ENCODE measurements around the gene ZNF17.

Gene ZNF17

GRCh38 chr19:57443121-57443696 is 32.2 kb downstream of the ZNF17 start:
- Histone ChIP-seq H3K27ac (ENCODE audit: low read length) (no peak overlapping the region), H4K20me1 (ENCODE audit: insufficient read depth, low read length) (peaks cover 12% of the 10 kb centered on the region), H2AFZ (ENCODE audit: low read depth, low read length) (no peak overlapping the region), H3K4me1 (ENCODE audit: insufficient read depth, low read length) (peaks cover 9% of the 10 kb centered on the region; the same call in 1 of the 2 replicates), H3K9me3 (ENCODE audit: insufficient read depth, low read length, severe bottlenecking) (no peaks in the 10 kb centered on the region), H3K9ac (ENCODE audit: low read depth, low read length) (no peak overlapping the region), H3K79me2 (ENCODE audit: insufficient read depth, low read length) (peaks cover 51% of the 10 kb centered on the region), H3K4me2 (ENCODE audit: insufficient read depth, low read length) (no peak overlapping the region), H3K36me3 (ENCODE audit: insufficient read depth, low read length) (peaks cover 51% of the 10 kb centered on the region), H3K27me3 (ENCODE audit: insufficient read depth, low read length, poor library complexity) (no peaks in the 10 kb centered on the region), H3K4me3 (ENCODE audit: low read depth in 1 of 2, low read length in 2 of 2) (no peak overlapping the region)
- DNase-seq: no peak
- no peak for ATAC-seq (ENCODE audit: insufficient read depth, low read depth)
- TF ChIP-seq CTCF (IDR thresholded peaks at IDR 0.05; ENCODE audit: borderline replicate concordance, extremely low read depth, low read length, poor library complexity, severe bottlenecking) (no peak), EZH2 (IDR thresholded peaks at IDR 0.05; ENCODE audit: borderline replicate concordance, low read depth, low read length, severe bottlenecking) (no peak)

GRCh38 chr19:57452307-57452706 is 41.3 kb downstream of the ZNF17 start:
- Histone ChIP-seq H3K9me3 (ENCODE audit: insufficient read depth, low read length, severe bottlenecking) (no peaks in the 10 kb centered on the region), H3K27ac (ENCODE audit: low read length) (no peak overlapping the region), H3K9ac (ENCODE audit: low read depth, low read length) (no peak overlapping the region), H4K20me1 (ENCODE audit: insufficient read depth, low read length) (no peaks in the 10 kb centered on the region), H3K36me3 (ENCODE audit: insufficient read depth, low read length) (0 out of 2 replicates have a peak, but pooled peaks cover 5% of the 10 kb centered on the region), H3K4me3 (ENCODE audit: low read depth in 1 of 2, low read length in 2 of 2) (no peak overlapping the region), H3K4me1 (ENCODE audit: insufficient read depth, low read length) (no peaks in the 10 kb centered on the region), H2AFZ (ENCODE audit: low read depth, low read length) (no peak overlapping the region), H3K4me2 (ENCODE audit: insufficient read depth, low read length) (no peak overlapping the region), H3K79me2 (ENCODE audit: insufficient read depth, low read length) (no peaks in the 10 kb centered on the region), H3K27me3 (ENCODE audit: insufficient read depth, low read length, poor library complexity) (no peaks in the 10 kb centered on the region)
- TF ChIP-seq EZH2 (IDR thresholded peaks at IDR 0.05; ENCODE audit: borderline replicate concordance, low read depth, low read length, severe bottlenecking) (no peak), CTCF (IDR thresholded peaks at IDR 0.05; ENCODE audit: borderline replicate concordance, extremely low read depth, low read length, poor library complexity, severe bottlenecking) (no peak)
- ATAC-seq (ENCODE audit: insufficient read depth, low read depth) (no peak), DNase-seq (no peak)

- Histone ChIP-seq H3K36me3 (ENCODE audit: insufficient read depth, low read length) (peaks cover 5% of the 10 kb centered on the region; the same call in 1 of the 2 replicates), H4K20me1 (ENCODE audit: insufficient read depth, low read length) (no peaks in the 10 kb centered on the region), H3K27ac (ENCODE audit: low read length) (no peak overlapping the region), H3K9me3 (ENCODE audit: insufficient read depth, low read length, severe bottlenecking) (peaks cover 9% of the 10 kb centered on the region), H3K4me1 (ENCODE audit: insufficient read depth, low read length) (no peaks in the 10 kb centered on the region), H2AFZ (ENCODE audit: low read depth, low read length) (no peak overlapping the region), H3K79me2 (ENCODE audit: insufficient read depth, low read length) (peaks cover 12% of the 10 kb centered on the region; the same call in 1 of the 2 replicates), H3K9ac (ENCODE audit: low read depth, low read length) (no peak overlapping the region), H3K27me3 (ENCODE audit: insufficient read depth, low read length, poor library complexity) (no peaks in the 10 kb centered on the region), H3K4me2 (ENCODE audit: insufficient read depth, low read length) (no peak overlapping the region), H3K4me3 (ENCODE audit: low read depth in 1 of 2, low read length in 2 of 2) (no peak overlapping the region)
- ATAC-seq (ENCODE audit: insufficient read depth, low read depth): peak; percentile 96
- TF ChIP-seq CTCF (IDR thresholded peaks at IDR 0.05; ENCODE audit: borderline replicate concordance, extremely low read depth, low read length, poor library complexity, severe bottlenecking): peak; percentile 95
- TF ChIP-seq EZH2 (IDR thresholded peaks at IDR 0.05; ENCODE audit: borderline replicate concordance, low read depth, low read length, severe bottlenecking): no peak
- peak; percentile 64 for DNase-seq
Measured at GRCh38 chr19:57465680-57466381, 54.9 kb downstream of the ZNF17 start.
